Measurements from ENCODE around the gene TNFSF13. TPM values are rescaled to one million over a fixed set of nuclear protein-coding genes. Genes with fewer than 3 reads are reported as not detected.

Gene TNFSF13
- total RNA-seq, 2 donors from 2014 or later, result 2.9 to 3.1 TPM

DNA sequence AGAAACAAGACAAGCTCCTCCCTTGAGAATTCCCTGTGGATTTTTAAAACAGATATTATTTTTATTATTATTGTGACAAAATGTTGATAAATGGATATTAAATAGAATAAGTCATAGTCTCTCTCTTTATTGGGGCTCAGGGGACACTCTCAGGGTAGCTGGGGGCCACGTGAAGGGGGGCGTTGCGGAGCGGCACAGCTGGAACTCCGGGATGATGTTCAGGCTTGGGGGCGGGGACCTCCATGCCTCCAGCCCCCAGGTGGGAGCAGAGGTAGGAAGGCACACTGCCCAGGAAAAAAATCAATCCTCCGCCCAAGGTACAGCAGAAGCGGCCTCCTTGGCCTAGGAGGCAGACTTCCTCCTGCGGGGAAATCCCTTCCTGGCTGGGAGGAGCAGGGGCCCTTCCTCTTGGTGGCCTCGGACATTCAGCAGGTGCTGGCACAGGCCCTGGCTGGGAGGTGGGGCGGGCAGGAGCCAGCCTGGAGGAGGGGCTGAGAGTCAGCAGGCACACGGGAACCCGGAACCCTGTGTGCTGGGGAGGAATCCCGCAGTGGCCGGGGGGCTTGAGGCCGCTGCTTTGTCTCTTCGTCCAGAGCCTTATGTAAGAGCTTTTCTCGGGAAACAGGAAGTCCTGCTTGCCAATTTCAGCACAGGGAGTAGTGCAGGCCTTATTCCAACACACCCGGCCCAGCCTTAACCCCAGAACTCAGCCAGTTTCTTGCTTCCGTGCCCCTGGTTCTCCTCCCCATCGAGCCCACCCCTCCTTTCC, 591 bp upstream of the TNFSF13 start:
- H3K27ac Mint-ChIP-seq, result peak overlapping the region; percentile 47
- H3K9me3 ChIP-seq (ENCODE audit: control insufficient read depth, low read length, poor library complexity, severe bottlenecking), result no peaks in the 10 kb centered on the region
- no peak for DNase-seq
- H3K4me3 Mint-ChIP-seq, result peak overlapping the region; percentile 53
- peaks cover 52% of the 10 kb centered on the region for H3K4me1 Mint-ChIP-seq
- no peaks in the 10 kb centered on the region for H3K36me3 Mint-ChIP-seq (ENCODE audit: low read depth)
- ATAC-seq, result no peak
- H3K27me3 Mint-ChIP-seq, result no peaks in the 10 kb centered on the region

GRCh38 chr17:7559320-7560171, 996 bp downstream of the TNFSF13 start:
- H3K9me3 ChIP-seq (ENCODE audit: control insufficient read depth, low read length, poor library complexity, severe bottlenecking), result no peaks in the 10 kb centered on the region
- Mint-ChIP-seq H3K36me3 (ENCODE audit: low read depth) (no peaks in the 10 kb centered on the region), H3K27ac (peak overlapping the region; percentile 95), H3K4me3 (peak overlapping the region; percentile 19), H3K27me3 (no peaks in the 10 kb centered on the region), H3K4me1 (peaks cover 44% of the 10 kb centered on the region)
- DNase-seq (no peak), ATAC-seq (no peak)

DNA sequence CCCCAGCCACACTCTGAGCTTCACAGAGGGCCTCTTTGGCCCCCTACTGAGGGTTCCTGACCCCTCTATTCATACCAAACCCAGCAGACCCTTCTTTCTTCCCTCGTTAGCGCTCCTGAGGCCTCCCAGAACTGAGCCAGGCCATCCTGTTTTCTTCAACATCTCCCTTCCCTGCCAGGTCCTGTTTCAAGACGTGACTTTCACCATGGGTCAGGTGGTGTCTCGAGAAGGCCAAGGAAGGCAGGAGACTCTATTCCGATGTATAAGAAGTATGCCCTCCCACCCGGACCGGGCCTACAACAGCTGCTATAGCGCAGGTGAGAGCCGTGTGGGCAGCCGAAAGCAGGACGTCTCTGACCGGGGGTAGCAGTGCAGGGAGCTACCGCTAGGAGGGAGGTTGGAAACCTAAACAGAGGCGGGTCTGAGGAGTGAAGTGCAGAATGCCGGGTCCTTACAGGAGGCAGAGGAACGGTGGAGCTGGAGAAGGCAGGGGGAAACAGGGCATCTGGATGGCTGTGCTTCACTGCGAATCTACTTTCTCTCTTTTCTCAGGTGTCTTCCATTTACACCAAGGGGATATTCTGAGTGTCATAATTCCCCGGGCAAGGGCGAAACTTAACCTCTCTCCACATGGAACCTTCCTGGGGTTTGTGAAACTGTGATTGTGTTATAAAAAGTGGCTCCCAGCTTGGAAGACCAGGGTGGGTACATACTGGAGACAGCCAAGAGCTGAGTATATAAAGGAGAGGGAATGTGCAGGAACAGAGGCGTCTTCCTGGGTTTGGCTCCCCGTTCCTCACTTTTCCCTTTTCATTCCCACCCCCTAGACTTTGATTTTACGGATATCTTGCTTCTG, 1.9 kb downstream of the TNFSF13 start:
- H3K27me3 Mint-ChIP-seq, result no peaks in the 10 kb centered on the region
- peak overlapping the region; percentile 95 for H3K27ac Mint-ChIP-seq
- peaks cover 38% of the 10 kb centered on the region for H3K4me1 Mint-ChIP-seq
- DNase-seq, result peak in 1 of 3 donors; percentile 48
- ATAC-seq, result peak; percentile 36
- H3K4me3 Mint-ChIP-seq, result peak overlapping the region; percentile 97
- H3K9me3 ChIP-seq (ENCODE audit: control insufficient read depth, low read length, poor library complexity, severe bottlenecking), result no peaks in the 10 kb centered on the region
- no peaks in the 10 kb centered on the region for H3K36me3 Mint-ChIP-seq (ENCODE audit: low read depth)

GRCh38 chr17:7561028-7561575, 2.6 kb downstream of the TNFSF13 start:
- no peaks in the 10 kb centered on the region for H3K9me3 ChIP-seq (ENCODE audit: control insufficient read depth, low read length, poor library complexity, severe bottlenecking)
- H3K27ac Mint-ChIP-seq, result peak overlapping the region; percentile 95
- no peaks in the 10 kb centered on the region for H3K36me3 Mint-ChIP-seq (ENCODE audit: low read depth)
- no peaks in the 10 kb centered on the region for H3K27me3 Mint-ChIP-seq
- peaks cover 35% of the 10 kb centered on the region for H3K4me1 Mint-ChIP-seq
- DNase-seq (peak; percentile 65 to 72 (median 67)), ATAC-seq (peak; percentile 70)
- peak overlapping the region; percentile 97 for H3K4me3 Mint-ChIP-seq

- ATAC-seq, result peak; percentile 88
- Mint-ChIP-seq H3K4me3 (peak within 1 kb of the TSS; percentile 97), H3K4me1 (peaks cover 32% of the 10 kb centered on the region), H3K27me3 (no peaks in the 10 kb centered on the region), H3K36me3 (ENCODE audit: low read depth) (no peaks in the 10 kb centered on the region), H3K27ac (peak within 1 kb of the TSS; percentile 95)
- DNase-seq, result peak; percentile 86 to 95 (median 93)
- H3K9me3 ChIP-seq (ENCODE audit: control insufficient read depth, low read length, poor library complexity, severe bottlenecking), result no peaks in the 10 kb centered on the region
Measured at GRCh38 chr17:7561589-7562207, 3.1 kb downstream of the TNFSF13 start, which contains the start of gene SENP3. Gene SENP3 (plus strand): TSS chr17:7561919. CDS start chr17:7563077, 1,158 bp downstream.

DNA sequence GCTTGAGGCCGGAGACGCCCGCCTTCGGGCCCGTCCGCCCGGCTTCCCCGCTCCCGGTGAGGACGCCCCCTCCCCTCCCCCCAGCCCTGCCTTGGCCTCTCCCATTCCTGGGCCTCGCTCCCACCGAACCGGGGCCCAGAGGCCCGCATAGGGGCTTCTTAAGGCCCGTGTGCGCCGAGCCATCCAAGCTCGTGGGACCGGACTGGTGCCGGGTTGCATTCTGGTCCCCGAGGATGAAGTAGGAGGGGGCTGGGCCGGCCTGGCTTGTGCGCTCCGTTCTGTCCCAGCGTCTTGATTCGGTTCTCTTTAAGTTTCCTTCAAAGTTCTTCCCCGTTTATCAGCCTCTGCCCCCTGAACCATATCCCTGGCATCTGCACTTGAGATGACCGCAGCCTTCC, 3.7 kb downstream of the TNFSF13 start:
- ATAC-seq, result no peak
- Mint-ChIP-seq H3K36me3 (ENCODE audit: low read depth) (no peaks in the 10 kb centered on the region), H3K4me1 (peaks cover 32% of the 10 kb centered on the region), H3K4me3 (peak overlapping the region; percentile 97), H3K27ac (peak overlapping the region; percentile 95), H3K27me3 (no peaks in the 10 kb centered on the region)
- no peak for DNase-seq
- no peaks in the 10 kb centered on the region for H3K9me3 ChIP-seq (ENCODE audit: control insufficient read depth, low read length, poor library complexity, severe bottlenecking)

DNA sequence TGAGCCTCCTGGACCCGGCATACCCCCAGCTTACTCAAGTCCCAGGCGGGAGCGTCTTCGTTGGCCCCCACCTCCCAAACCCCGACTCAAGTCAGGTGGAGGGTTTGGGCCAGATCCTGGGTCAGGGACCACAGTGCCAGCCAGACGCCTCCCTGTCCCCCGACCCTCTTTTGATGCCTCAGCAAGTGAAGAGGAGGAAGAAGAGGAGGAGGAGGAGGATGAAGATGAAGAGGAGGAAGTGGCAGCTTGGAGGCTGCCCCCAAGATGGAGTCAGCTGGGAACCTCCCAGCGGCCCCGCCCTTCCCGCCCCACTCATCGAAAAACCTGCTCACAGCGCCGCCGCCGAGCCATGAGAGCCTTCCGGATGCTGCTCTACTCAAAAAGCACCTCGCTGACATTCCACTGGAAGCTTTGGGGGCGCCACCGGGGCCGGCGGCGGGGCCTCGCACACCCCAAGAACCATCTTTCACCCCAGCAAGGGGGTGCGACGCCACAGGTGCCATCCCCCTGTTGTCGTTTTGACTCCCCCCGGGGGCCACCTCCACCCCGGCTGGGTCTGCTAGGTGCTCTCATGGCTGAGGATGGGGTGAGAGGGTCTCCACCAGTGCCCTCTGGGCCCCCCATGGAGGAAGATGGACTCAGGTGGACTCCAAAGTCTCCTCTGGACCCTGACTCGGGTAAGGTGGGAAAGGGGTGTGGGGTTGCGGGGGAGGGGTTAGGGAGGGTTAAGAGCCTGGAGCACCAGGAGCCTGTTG, 4.7 kb downstream of the TNFSF13 start:
- Mint-ChIP-seq H3K36me3 (ENCODE audit: low read depth) (peaks cover 2% of the 10 kb centered on the region), H3K27ac (no peak overlapping the region), H3K27me3 (no peaks in the 10 kb centered on the region), H3K4me3 (peak overlapping the region; percentile 97), H3K4me1 (peaks cover 35% of the 10 kb centered on the region)
- ATAC-seq (no peak), DNase-seq (no peak)
- H3K9me3 ChIP-seq (ENCODE audit: control insufficient read depth, low read length, poor library complexity, severe bottlenecking), result no peaks in the 10 kb centered on the region

- Mint-ChIP-seq H3K27me3 (no peaks in the 10 kb centered on the region), H3K36me3 (ENCODE audit: low read depth) (peaks cover 7% of the 10 kb centered on the region), H3K27ac (no peak overlapping the region), H3K4me1 (peaks cover 26% of the 10 kb centered on the region), H3K4me3 (no peak overlapping the region)
- ATAC-seq (no peak), DNase-seq (no peak)
- no peaks in the 10 kb centered on the region for H3K9me3 ChIP-seq (ENCODE audit: control insufficient read depth, low read length, poor library complexity, severe bottlenecking)
Measured at GRCh38 chr17:7569571-7569970, 11.0 kb downstream of the TNFSF13 start.

- DNase-seq (no peak), ATAC-seq (no peak)
- H3K4me3 Mint-ChIP-seq, result no peak overlapping the region
- H3K27me3 Mint-ChIP-seq, result no peaks in the 10 kb centered on the region
- H3K9me3 ChIP-seq (ENCODE audit: control insufficient read depth, low read length, poor library complexity, severe bottlenecking), result no peaks in the 10 kb centered on the region
- H3K36me3 Mint-ChIP-seq (ENCODE audit: low read depth), result peaks cover 10% of the 10 kb centered on the region
- no peak overlapping the region for H3K27ac Mint-ChIP-seq
- H3K4me1 Mint-ChIP-seq, result peaks cover 30% of the 10 kb centered on the region
Measured at GRCh38 chr17:7570351-7570750, 11.8 kb downstream of the TNFSF13 start.

DNA sequence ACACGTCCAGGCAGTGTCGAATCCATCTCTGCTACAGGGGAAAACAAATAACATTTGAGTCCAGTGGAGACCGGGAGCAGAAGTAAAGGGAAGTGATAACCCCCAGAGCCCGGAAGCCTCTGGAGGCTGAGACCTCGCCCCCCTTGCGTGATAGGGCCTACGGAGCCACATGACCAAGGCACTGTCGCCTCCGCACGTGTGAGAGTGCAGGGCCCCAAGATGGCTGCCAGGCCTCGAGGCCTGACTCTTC, 13.7 kb downstream of the TNFSF13 start:
- H3K27me3 Mint-ChIP-seq, result no peaks in the 10 kb centered on the region
- H3K4me1 Mint-ChIP-seq, result peaks cover 35% of the 10 kb centered on the region
- no peaks in the 10 kb centered on the region for H3K9me3 ChIP-seq (ENCODE audit: control insufficient read depth, low read length, poor library complexity, severe bottlenecking)
- no peak for ATAC-seq
- H3K27ac Mint-ChIP-seq, result peak overlapping the region; percentile 98
- peak overlapping the region; percentile 93 for H3K4me3 Mint-ChIP-seq
- peaks cover 10% of the 10 kb centered on the region for H3K36me3 Mint-ChIP-seq (ENCODE audit: low read depth)
- no peak for DNase-seq

- Mint-ChIP-seq H3K27me3 (no peaks in the 10 kb centered on the region), H3K36me3 (ENCODE audit: low read depth) (peaks cover 7% of the 10 kb centered on the region), H3K4me1 (peaks cover 37% of the 10 kb centered on the region), H3K4me3 (peak overlapping the region; percentile 93), H3K27ac (peak overlapping the region; percentile 98)
- peak; percentile 96 to 100 (median 100) for DNase-seq
- no peaks in the 10 kb centered on the region for H3K9me3 ChIP-seq (ENCODE audit: control insufficient read depth, low read length, poor library complexity, severe bottlenecking)
- ATAC-seq, result peak; percentile 85
Measured at GRCh38 chr17:7572588-7573323, 14.2 kb downstream of the TNFSF13 start.
